AG09309 (cell line): ENCODE measurements around the gene CCDC127.
A peak's percentile ranks its signal among the peaks of the same experiment; 100 is the strongest.
"Not testable (repeated sequence)": the region's sequence is repeated elsewhere in the genome, so short reads cannot be mapped to it uniquely, and the experiment has no call there.

Source experiments
- DNase-seq: peaks from one replicate; pipeline ENCODE4 v3.0.0-alpha.2; 2010; ENCODE audit warnings: low read depth
- H3K4me3 ChIP-seq: 2 replicates; pipeline ENCODE4 v1.5.1; 2011; ENCODE audit warnings: mild to moderate bottlenecking, low read depth, low read length, moderate library complexity; ENCODE audit not compliant: control insufficient read depth
- CTCF ChIP-seq: IDR thresholded peaks from 2 replicates; pipeline ENCODE4 v1.5.1; 2011; ENCODE audit warnings: mild to moderate bottlenecking, low read depth, low read length, inconsistent platforms; ENCODE audit not compliant: insufficient read depth, control insufficient read depth; ENCODE audit errors: missing control alignments

Gene CCDC127

GRCh38 chr5:231661-232060 is 13.7 kb upstream of the CCDC127 start:
- no peak for DNase-seq
- H3K4me3 ChIP-seq, result no peak overlapping the region
- TF ChIP-seq CTCF, result no peak

GRCh38 chr5:230711-231110 is 12.8 kb upstream of the CCDC127 start:
- DNase-seq, result no peak
- no peak for TF ChIP-seq CTCF

GRCh38 chr5:228886-229285 is 10.9 kb upstream of the CCDC127 start:
- no peak for TF ChIP-seq CTCF
- no peak for DNase-seq
- H3K4me3 ChIP-seq, result no peak overlapping the region

More at GRCh38 chr5:230711-231110, 12.8 kb upstream of the CCDC127 start:
- no peak overlapping the region for H3K4me3 ChIP-seq

- not testable (repeated sequence) for H3K4me3 ChIP-seq, DNase-seq
Observed at GRCh38 chr5:227375-227774, 9.4 kb upstream of the CCDC127 start.

GRCh38 chr5:225334-225733 is 7.4 kb upstream of the CCDC127 start:
- no peak for DNase-seq
- TF ChIP-seq CTCF, result no peak
- H3K4me3 ChIP-seq, result no peak overlapping the region

GRCh38 chr5:223791-224190 is 5.8 kb upstream of the CCDC127 start:
- H3K4me3 ChIP-seq, result no peak overlapping the region
- DNase-seq, result no peak
- TF ChIP-seq CTCF, result no peak

- not testable (repeated sequence) for H3K4me3 ChIP-seq, DNase-seq
Observed at GRCh38 chr5:222951-223715, 5.2 kb upstream of the CCDC127 start.

GRCh38 chr5:219991-220390 is 2.0 kb upstream of the CCDC127 start:
- DNase-seq, result no peak
- peak overlapping the region; percentile 82 for H3K4me3 ChIP-seq
- TF ChIP-seq CTCF, result no peak
